Measurements from ENCODE around the gene RPL31.

Gene RPL31

GRCh38 chr2:100997509-100998234, 4.4 kb upstream of the RPL31 start:
- DNase-seq, result no peak

GRCh38 chr2:100998235-100998573, 3.9 kb upstream of the RPL31 start:
- no peak for DNase-seq

- no peak for DNase-seq
Observed at GRCh38 chr2:100999995-101000394, 2.1 kb upstream of the RPL31 start.

- DNase-seq, result peak; percentile 9
Observed at GRCh38 chr2:101002562-101003277, 631 bp downstream of the RPL31 start.

- no peak for DNase-seq
Observed at GRCh38 chr2:101003278-101003775, 1.2 kb downstream of the RPL31 start.

GRCh38 chr2:101004620-101005325, 2.7 kb downstream of the RPL31 start:
- no peak for DNase-seq

- no peak for DNase-seq
Observed at GRCh38 chr2:101006065-101006715, 4.1 kb downstream of the RPL31 start.

GRCh38 chr2:101007415-101008345, 5.6 kb downstream of the RPL31 start:
- DNase-seq, result no peak

- no peak for DNase-seq
Observed at GRCh38 chr2:101011152-101011551, 9.1 kb downstream of the RPL31 start.

- DNase-seq, result no peak
Observed at GRCh38 chr2:101012054-101012705, 10.1 kb downstream of the RPL31 start.

GRCh38 chr2:101012706-101013181, 10.7 kb downstream of the RPL31 start:
- peak; percentile 24 for DNase-seq

GRCh38 chr2:101014264-101014857, 12.3 kb downstream of the RPL31 start:
- no peak for DNase-seq

GRCh38 chr2:101017371-101017770, 15.3 kb downstream of the RPL31 start:
- no peak for DNase-seq

GRCh38 chr2:101018934-101019333, 16.8 kb downstream of the RPL31 start:
- DNase-seq, result no peak

- no peak for DNase-seq
Observed at GRCh38 chr2:101022221-101022620, 20.1 kb downstream of the RPL31 start.

GRCh38 chr2:101023327-101024107, 21.4 kb downstream of the RPL31 start:
- no peak for DNase-seq

- no peak for DNase-seq
Observed at GRCh38 chr2:101025561-101025960, 23.5 kb downstream of the RPL31 start.

- DNase-seq, result no peak
Observed at GRCh38 chr2:101026253-101026701, 24.2 kb downstream of the RPL31 start.

- DNase-seq, result no peak
Observed at GRCh38 chr2:101026923-101027469, 24.9 kb downstream of the RPL31 start.

GRCh38 chr2:101027852-101028251, 25.8 kb downstream of the RPL31 start:
- DNase-seq, result no peak

All from activated CD4-positive, alpha-beta T cell treated with anti-CD3 and anti-CD28 coated beads, Interleukin-2, amount 50 U/mL, for 1 hour (primary cell).